Stimulated activated naive CD8-positive, alpha-beta T cell treated with anti-CD3 and anti-CD28 coated beads, Interleukin-15, Interleukin-2, amounts not matched to agents 100 ng/mL and 50 ng/mL, for 24 hours (primary cell): ENCODE results near the gene RBMS3.

Experiments used
- H3K27ac Mint-ChIP-seq: one replicate; pipeline ENCODE4 v1.8.0; 2021; ENCODE audit warnings: mild to moderate bottlenecking, mixed read lengths
- H3K27me3 Mint-ChIP-seq: one replicate; pipeline ENCODE4 v1.8.0; 2021; ENCODE audit warnings: mixed read lengths
- H3K36me3 Mint-ChIP-seq: one replicate; pipeline ENCODE4 v1.8.0; 2021; ENCODE audit warnings: low read depth, mixed read lengths
- H3K4me1 Mint-ChIP-seq: one replicate; pipeline ENCODE4 v1.8.0; 2021; ENCODE audit warnings: low read depth, mixed read lengths
- H3K4me3 Mint-ChIP-seq: one replicate; pipeline ENCODE4 v1.8.0; 2021; ENCODE audit warnings: mild to moderate bottlenecking, mixed read lengths
- H3K9me3 Mint-ChIP-seq: one replicate; pipeline ENCODE4 v1.8.0; 2021; ENCODE audit warnings: mixed read lengths

RBMS3 gene

GRCh38 chr3:29618395-29619282 lies 337.8 kb downstream of the RBMS3 start:
- H3K4me1 Mint-ChIP-seq, result no peaks in the 10 kb centered on the region
- H3K4me3 Mint-ChIP-seq, result no peak overlapping the region
- peaks cover 8% of the 10 kb centered on the region for H3K9me3 Mint-ChIP-seq
- H3K27me3 Mint-ChIP-seq, result peaks cover 4% of the 10 kb centered on the region
- H3K27ac Mint-ChIP-seq, result no peak overlapping the region
- H3K36me3 Mint-ChIP-seq, result no peaks in the 10 kb centered on the region

GRCh38 chr3:29619676-29620075 lies 338.8 kb downstream of the RBMS3 start:
- peaks cover 4% of the 10 kb centered on the region for H3K27me3 Mint-ChIP-seq
- no peaks in the 10 kb centered on the region for H3K36me3 Mint-ChIP-seq
- H3K4me1 Mint-ChIP-seq, result no peaks in the 10 kb centered on the region
- H3K27ac Mint-ChIP-seq, result no peak overlapping the region
- H3K4me3 Mint-ChIP-seq, result no peak overlapping the region
- H3K9me3 Mint-ChIP-seq, result peaks cover 8% of the 10 kb centered on the region

DNA sequence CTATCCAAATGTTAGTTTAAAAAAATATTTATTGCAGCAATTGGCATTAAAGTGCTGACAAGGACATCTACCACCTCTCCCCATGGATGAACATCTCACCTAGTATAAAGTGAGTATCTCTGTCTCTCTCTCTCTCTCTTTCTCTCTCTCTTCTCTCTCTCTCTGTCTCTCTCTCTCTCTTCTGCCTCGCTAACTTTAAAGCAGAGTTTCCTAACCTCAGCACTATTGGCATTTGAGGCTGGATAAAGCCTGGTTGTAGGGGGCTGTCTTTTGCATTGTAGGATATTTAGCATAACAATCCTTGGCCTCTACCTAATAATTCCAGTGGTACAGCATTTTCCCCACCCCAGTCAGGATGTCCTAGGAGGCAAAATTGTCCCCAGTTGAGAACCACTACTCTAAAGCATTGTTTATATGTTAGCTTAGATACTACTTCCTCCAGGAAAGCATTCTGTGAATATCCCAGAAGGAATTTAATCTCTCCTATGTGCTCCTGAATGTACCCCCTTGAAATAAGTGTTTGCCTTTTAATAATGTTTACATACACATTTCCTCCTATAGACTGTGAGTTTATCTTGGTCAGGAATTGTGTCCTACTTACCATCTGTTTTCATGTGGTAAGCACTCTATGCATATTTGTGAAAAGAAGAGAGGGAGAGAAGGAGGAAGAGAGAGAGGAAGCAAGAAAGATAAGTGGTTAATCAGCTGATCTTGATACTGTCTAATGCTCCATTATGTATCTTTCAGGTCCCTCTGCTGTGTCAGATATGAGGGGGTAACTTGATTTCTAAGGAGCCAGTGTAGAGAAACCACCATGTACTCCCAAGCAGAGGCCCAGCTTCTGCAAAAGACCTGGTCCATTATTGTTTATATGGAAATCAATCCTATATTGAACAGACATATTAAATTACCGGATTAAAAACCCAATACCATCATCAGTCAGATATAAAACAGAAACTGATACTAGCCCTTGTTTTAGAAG lies 346.6 kb downstream of the RBMS3 start:
- Mint-ChIP-seq H3K4me3 (no peak overlapping the region), H3K27me3 (no peaks in the 10 kb centered on the region), H3K27ac (no peak overlapping the region), H3K9me3 (no peaks in the 10 kb centered on the region), H3K4me1 (no peaks in the 10 kb centered on the region), H3K36me3 (no peaks in the 10 kb centered on the region)

GRCh38 chr3:29628795-29629194 lies 347.9 kb downstream of the RBMS3 start:
- Mint-ChIP-seq H3K27me3 (no peaks in the 10 kb centered on the region), H3K36me3 (no peaks in the 10 kb centered on the region), H3K9me3 (no peaks in the 10 kb centered on the region), H3K4me1 (no peaks in the 10 kb centered on the region), H3K27ac (no peak overlapping the region), H3K4me3 (no peak overlapping the region)

GRCh38 chr3:29635888-29636287 lies 355.0 kb downstream of the RBMS3 start:
- H3K4me3 Mint-ChIP-seq, result no peak overlapping the region
- no peaks in the 10 kb centered on the region for H3K27me3 Mint-ChIP-seq
- H3K4me1 Mint-ChIP-seq, result no peaks in the 10 kb centered on the region
- H3K36me3 Mint-ChIP-seq, result no peaks in the 10 kb centered on the region
- no peak overlapping the region for H3K27ac Mint-ChIP-seq
- no peaks in the 10 kb centered on the region for H3K9me3 Mint-ChIP-seq

DNA sequence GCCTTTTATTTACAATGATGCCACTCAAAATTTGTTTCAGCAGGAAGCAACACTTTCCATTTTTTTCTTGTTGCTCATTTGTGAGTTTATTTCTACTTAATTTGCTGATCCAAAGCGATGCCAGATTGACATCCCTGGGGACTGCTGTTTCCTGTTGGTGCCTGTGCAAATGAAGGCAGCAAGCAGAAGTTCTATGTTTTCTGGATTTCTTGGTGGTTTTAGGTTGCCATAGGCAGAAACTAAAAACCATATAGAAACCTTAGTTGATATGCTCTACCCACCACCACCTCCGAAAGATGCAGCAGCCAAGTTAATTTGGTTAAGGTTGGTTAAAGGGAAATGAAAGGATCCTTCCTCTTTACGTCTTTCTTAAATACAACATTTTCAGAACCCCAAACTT lies 356.2 kb downstream of the RBMS3 start:
- no peaks in the 10 kb centered on the region for H3K27me3 Mint-ChIP-seq
- no peaks in the 10 kb centered on the region for H3K36me3 Mint-ChIP-seq
- no peaks in the 10 kb centered on the region for H3K9me3 Mint-ChIP-seq
- no peak overlapping the region for H3K27ac Mint-ChIP-seq
- H3K4me3 Mint-ChIP-seq, result no peak overlapping the region
- no peaks in the 10 kb centered on the region for H3K4me1 Mint-ChIP-seq

- Mint-ChIP-seq H3K27ac (no peak overlapping the region), H3K4me3 (no peak overlapping the region), H3K36me3 (no peaks in the 10 kb centered on the region), H3K27me3 (peaks cover 5% of the 10 kb centered on the region), H3K4me1 (no peaks in the 10 kb centered on the region), H3K9me3 (no peaks in the 10 kb centered on the region)
These were observed 358.9 kb downstream of the RBMS3 start for GRCh38 chr3:29639578-29640290.

DNA sequence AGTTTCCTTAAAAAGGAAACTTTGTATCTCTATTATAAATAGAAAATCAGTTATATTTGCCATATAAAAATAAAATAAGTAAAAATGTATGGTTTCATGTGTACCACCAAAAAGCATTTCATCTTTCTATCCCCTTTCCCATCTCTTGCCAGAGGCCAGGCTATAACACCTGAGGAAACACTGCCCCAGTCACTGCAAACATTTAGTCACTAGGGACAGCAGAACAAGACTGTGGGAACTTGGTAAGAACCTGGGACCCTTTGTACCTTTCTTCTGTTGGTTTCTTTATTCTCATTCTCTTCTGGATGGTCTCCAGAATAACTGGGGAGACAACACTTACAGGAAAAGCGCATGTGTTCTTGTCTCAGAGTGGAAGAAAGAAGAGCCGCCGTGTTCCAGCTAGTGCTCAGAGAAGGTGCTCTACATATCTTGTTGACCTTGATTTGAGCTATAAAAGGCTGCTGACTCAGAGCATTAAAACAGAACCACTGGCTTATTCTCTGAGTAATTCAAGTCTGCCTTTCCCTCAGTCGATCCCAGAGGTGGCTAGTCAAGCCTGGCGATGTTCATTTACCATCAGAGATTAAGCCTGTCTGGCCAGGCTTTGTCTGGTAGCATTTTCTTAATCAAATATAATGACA lies 361.6 kb downstream of the RBMS3 start:
- no peak overlapping the region for H3K27ac Mint-ChIP-seq
- H3K27me3 Mint-ChIP-seq, result peaks cover 5% of the 10 kb centered on the region
- H3K9me3 Mint-ChIP-seq, result no peaks in the 10 kb centered on the region
- H3K36me3 Mint-ChIP-seq, result no peaks in the 10 kb centered on the region
- no peak overlapping the region for H3K4me3 Mint-ChIP-seq
- no peaks in the 10 kb centered on the region for H3K4me1 Mint-ChIP-seq

GRCh38 chr3:29643034-29643425 lies 362.2 kb downstream of the RBMS3 start:
- Mint-ChIP-seq H3K27ac (no peak overlapping the region), H3K36me3 (no peaks in the 10 kb centered on the region), H3K9me3 (no peaks in the 10 kb centered on the region), H3K4me3 (no peak overlapping the region), H3K27me3 (peaks cover 5% of the 10 kb centered on the region), H3K4me1 (no peaks in the 10 kb centered on the region)

- Mint-ChIP-seq H3K4me3 (no peak overlapping the region), H3K36me3 (no peaks in the 10 kb centered on the region), H3K27me3 (peaks cover 5% of the 10 kb centered on the region), H3K9me3 (no peaks in the 10 kb centered on the region), H3K27ac (no peak overlapping the region), H3K4me1 (no peaks in the 10 kb centered on the region)
These were observed 363.4 kb downstream of the RBMS3 start for GRCh38 chr3:29644261-29644660.

DNA sequence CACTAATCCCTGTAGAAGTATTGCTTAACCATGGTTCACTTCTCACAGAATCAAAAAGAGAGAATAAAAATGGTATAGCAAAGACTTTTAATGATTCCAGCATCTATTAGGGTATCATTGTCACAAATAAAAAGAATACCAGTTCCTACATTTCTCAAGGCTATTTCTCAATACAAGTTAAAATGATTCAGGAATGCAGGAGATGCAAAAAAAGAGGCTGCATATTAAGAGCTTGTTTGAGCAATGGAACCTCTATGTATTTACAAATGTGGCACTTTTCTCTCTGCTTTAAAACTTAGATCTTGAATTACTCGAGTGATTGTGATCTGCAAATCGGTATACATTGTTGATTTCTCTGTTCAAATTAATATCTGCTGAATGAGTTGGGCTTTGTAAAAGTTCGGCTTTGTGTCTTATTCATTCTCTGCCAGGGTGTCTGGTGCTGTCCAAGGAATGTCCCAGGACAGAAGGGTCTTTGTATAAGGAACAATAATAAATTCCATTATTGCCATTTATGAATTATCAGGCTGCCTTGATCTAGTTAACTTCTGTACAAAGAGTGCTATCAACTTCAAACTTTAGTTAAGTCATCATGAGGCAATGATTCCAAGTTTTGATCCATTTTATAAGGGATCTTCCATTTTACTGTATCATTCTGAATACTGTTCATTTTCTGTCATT lies 364.2 kb downstream of the RBMS3 start:
- no peak overlapping the region for H3K27ac Mint-ChIP-seq
- H3K4me1 Mint-ChIP-seq, result no peaks in the 10 kb centered on the region
- no peaks in the 10 kb centered on the region for H3K9me3 Mint-ChIP-seq
- H3K27me3 Mint-ChIP-seq, result peaks cover 5% of the 10 kb centered on the region
- H3K36me3 Mint-ChIP-seq, result no peaks in the 10 kb centered on the region
- H3K4me3 Mint-ChIP-seq, result no peak overlapping the region

GRCh38 chr3:29646043-29646442 lies 365.2 kb downstream of the RBMS3 start:
- Mint-ChIP-seq H3K9me3 (no peaks in the 10 kb centered on the region), H3K36me3 (no peaks in the 10 kb centered on the region), H3K27ac (no peak overlapping the region), H3K27me3 (peaks cover 5% of the 10 kb centered on the region), H3K4me3 (no peak overlapping the region), H3K4me1 (no peaks in the 10 kb centered on the region)

- Mint-ChIP-seq H3K4me1 (no peaks in the 10 kb centered on the region), H3K36me3 (no peaks in the 10 kb centered on the region), H3K9me3 (no peaks in the 10 kb centered on the region), H3K27ac (no peak overlapping the region), H3K27me3 (no peaks in the 10 kb centered on the region), H3K4me3 (no peak overlapping the region)
These were observed 369.1 kb downstream of the RBMS3 start for GRCh38 chr3:29649815-29650547.
